Body of pancreas (tissue), 4 donors: ENCODE measurements around the gene PANX1.

ENCODE experiments used
- CTCF ChIP-seq, 7 experiments: fragments of 450-650 bp in 4 of 7; fragments of 200-600 bp in 3 of 7; sonication (generic) in 3 of 7; IDR thresholded peaks; one replicate each; pipeline ENCODE4 v1.5.1; 2016 to 2019; ENCODE audit warnings: antibody characterized with exemption in 7 of 7
- POLR2A ChIP-seq, 3 donors: fragments of 450-650 bp; IDR thresholded peaks; one replicate each; pipeline ENCODE4 v1.6.1; 2016; ENCODE audit warnings: antibody characterized with exemption in 3 of 3, mild to moderate bottlenecking in 2 of 3

- TF ChIP-seq POLR2A (IDR thresholded peaks at IDR 0.05) (no peak), CTCF (IDR thresholded peaks at IDR 0.05) (no peak)
These were observed 55.7 kb downstream of the PANX1 start for GRCh38 chr11:94184362-94184761.
